Measurements from ENCODE around the gene BTG1. TPM values are rescaled to one million over a fixed set of nuclear protein-coding genes. Genes with fewer than 3 reads are reported as not detected.

Gene BTG1
- total and polyA plus RNA-seq, 4 donors, result 25.7 to 86.9 (median 63.6) TPM

DNA sequence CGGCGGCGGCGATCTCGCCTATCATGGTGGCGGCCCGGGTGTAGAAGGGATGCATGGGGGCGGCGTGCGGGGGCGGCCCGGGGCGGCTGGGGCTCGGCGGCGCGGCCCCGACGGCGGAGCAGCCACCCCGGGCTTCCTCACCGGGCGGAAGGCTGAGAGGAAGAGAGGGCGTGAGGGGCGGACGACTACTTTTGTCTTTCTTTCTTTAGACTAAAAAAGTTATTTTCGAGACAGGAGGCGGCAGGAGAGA lies 240 bp downstream of the BTG1 start:
- ATAC-seq (ENCODE audit: low FRiP score) (peak; percentile 30), DNase-seq (no peak)
- intact Hi-C loops (cut with DNase I), result loop anchor here (1.0 to 10.0 kb wide), 6 partner anchors 62 to 763 kb away; no protein-coding TSS in a partner anchor
- Histone ChIP-seq H3K36me3 (ENCODE audit: control insufficient read depth in 1 of 2, insufficient read depth in 2 of 2, low read length in 1 of 2) (no peaks in the 10 kb centered on the region), H3K4me3 (ENCODE audit: low read length in 2 of 2) (peak overlapping the region; percentile 98), H3K9me3 (ENCODE audit: control insufficient read depth, low read length) (no peaks in the 10 kb centered on the region), H3K4me1 (ENCODE audit: control insufficient read depth in 1 of 2, insufficient read depth in 2 of 2, low read length in 2 of 2) (no peaks in the 10 kb centered on the region), H3K27me3 (ENCODE audit: control insufficient read depth in 1 of 2, insufficient read depth in 2 of 2, low read length in 1 of 2) (no peaks in the 10 kb centered on the region), H3K27ac (ENCODE audit: low read depth in 1 of 2, low read length in 2 of 2) (peak overlapping the region; percentile 91 to 99)
- 1 to 2% methylated on average over 26 to 28 of the region's 28 CpGs for WGBS, 2 donors

DNA sequence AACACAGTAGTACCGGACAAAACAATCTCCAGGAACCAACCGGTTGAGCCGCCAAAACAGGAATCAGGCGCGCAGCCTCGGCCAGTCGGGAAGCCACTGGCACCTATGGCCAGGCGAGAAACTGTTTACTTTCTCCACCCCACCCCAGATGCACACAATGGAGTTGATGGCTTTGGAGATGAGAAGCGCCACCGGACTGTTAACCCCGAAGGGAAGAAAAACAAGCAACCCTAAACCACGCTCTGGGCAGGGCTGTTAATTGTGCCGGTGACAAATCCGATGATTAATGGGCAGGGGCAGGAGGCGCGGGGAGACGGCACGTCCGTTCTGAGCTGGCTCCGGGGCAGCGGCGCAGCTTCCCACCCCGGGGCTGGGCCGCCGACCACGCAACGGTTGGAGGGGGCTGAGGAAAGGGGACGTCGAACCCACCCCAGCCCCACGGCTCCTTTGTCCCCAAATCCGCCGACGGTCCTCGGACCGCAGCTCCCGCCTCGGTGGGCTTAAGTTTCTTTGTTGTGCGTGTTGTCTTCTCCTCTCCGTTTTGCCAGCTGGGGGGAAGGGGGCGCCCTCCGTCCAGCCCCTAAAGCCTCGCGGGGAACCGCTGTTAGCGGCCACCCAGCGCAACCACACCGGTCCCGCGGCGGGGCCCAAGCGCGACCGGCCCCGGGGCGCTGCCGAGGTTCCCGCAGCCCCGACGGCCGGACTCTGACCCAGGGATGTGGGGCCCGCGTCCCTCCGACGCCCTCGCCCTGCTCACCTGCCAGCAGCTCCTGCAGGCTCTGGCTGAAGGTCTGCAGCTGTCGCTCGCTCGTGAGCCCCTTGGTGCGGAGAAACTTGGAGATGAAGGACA lies 790 bp downstream of the BTG1 start:
- H3K27ac ChIP-seq (ENCODE audit: low read depth in 1 of 2, low read length in 2 of 2), result peak overlapping the region; percentile 91 to 99
- no peaks in the 10 kb centered on the region for H3K4me1 ChIP-seq (ENCODE audit: control insufficient read depth in 1 of 2, insufficient read depth in 2 of 2, low read length in 2 of 2)
- no peaks in the 10 kb centered on the region for H3K9me3 ChIP-seq (ENCODE audit: control insufficient read depth, low read length)
- intact Hi-C loops (cut with DNase I), result loop anchor here (1.0 to 10.0 kb wide), 9 partner anchors 62 to 763 kb away; no protein-coding TSS in a partner anchor
- DNase-seq (peak; percentile 82 to 86), ATAC-seq (ENCODE audit: low FRiP score) (peak; percentile 42)
- 0 to 1% methylated on average over 68 to 69 of the region's 69 CpGs for WGBS, 2 donors
- no peaks in the 10 kb centered on the region for H3K27me3 ChIP-seq (ENCODE audit: control insufficient read depth in 1 of 2, insufficient read depth in 2 of 2, low read length in 1 of 2)
- H3K36me3 ChIP-seq (ENCODE audit: control insufficient read depth in 1 of 2, insufficient read depth in 2 of 2, low read length in 1 of 2), result no peaks in the 10 kb centered on the region
- peak overlapping the region; percentile 98 for H3K4me3 ChIP-seq (ENCODE audit: low read length in 2 of 2)

DNA sequence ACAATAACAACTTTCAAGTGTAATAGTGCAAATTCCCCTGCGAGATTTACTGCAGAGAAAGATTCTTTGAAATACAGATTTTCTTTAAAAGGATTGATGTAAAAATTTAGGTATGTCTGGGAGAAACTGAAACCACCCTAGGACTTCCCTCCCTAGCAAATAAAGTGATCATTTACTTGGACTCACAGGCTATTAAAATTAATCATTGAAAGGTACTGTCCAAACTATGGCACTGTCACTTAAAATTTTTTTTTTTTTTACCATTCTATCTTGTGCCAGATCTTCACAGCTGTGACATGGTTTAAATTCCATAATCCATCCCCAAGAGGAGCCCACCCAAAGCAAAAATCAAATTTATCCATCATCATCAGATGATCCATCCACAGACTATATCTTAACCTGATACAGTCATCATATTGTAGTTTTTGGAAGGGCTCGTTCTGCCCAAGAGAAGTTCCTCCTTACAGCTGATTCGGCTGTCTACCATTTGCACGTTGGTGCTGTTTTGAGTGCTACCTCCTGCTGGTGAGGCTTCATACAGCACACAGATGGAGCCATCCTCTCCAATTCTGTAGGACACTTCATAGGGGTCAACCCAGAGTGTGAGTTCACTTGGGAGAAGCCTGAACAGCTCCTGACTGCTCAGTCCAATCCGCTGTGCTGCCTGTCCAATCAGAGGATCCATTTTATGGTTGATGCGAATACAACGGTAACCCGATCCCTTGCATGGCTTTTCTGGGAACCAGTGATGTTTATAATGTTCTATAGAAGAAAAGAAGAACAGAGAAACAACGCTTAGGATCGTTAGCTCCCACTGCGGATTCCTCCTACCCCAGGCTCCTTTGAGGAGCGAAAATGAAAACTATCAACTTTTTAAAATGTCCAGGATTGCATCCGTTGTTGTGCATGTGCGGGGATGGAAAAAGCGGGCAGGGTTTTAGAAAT lies 1.7 kb downstream of the BTG1 start:
- Histone ChIP-seq H3K4me1 (ENCODE audit: control insufficient read depth in 1 of 2, insufficient read depth in 2 of 2, low read length in 2 of 2) (no peaks in the 10 kb centered on the region), H3K9me3 (ENCODE audit: control insufficient read depth, low read length) (no peaks in the 10 kb centered on the region), H3K36me3 (ENCODE audit: control insufficient read depth in 1 of 2, insufficient read depth in 2 of 2, low read length in 1 of 2) (no peaks in the 10 kb centered on the region), H3K4me3 (ENCODE audit: low read length in 2 of 2) (peak overlapping the region; percentile 98), H3K27me3 (ENCODE audit: control insufficient read depth in 1 of 2, insufficient read depth in 2 of 2, low read length in 1 of 2) (no peaks in the 10 kb centered on the region), H3K27ac (ENCODE audit: low read depth in 1 of 2, low read length in 2 of 2) (peak overlapping the region in 1 of 2 donors; percentile 99)
- WGBS, 2 donors, result 1% methylated on average over 15 of the region's 15 CpGs
- intact Hi-C loops (cut with DNase I), result loop anchor here (5.0 to 10.0 kb wide), 7 partner anchors 82 to 762 kb away; no protein-coding TSS in a partner anchor
- DNase-seq (peak in 1 of 2 donors; percentile 75), ATAC-seq (ENCODE audit: low FRiP score) (peak; percentile 58)

DNA sequence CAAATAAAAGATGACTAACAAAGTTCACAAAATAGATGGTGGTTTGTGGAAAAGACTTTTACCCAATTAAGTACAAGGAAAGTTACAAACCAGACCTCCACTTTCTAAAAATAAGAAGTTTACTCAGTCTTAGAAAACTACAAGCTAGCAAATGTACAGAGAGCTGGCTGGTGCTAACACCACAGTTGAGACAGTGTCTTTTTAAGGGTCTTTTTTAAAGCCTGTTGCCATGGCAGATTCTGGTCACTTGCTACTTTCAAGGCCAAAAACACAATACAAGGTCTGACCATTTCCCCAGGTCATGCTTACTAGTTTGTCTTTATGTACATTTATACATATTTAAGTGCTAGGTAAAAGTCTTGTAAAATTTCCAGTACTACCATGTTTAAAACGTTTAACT lies 2.4 kb downstream of the BTG1 start:
- intact Hi-C loops (cut with DNase I), result loop anchor here (5.0 to 10.0 kb wide), 7 partner anchors 81 to 761 kb away; no protein-coding TSS in a partner anchor
- peak overlapping the region; percentile 98 for H3K4me3 ChIP-seq (ENCODE audit: low read length in 2 of 2)
- no peaks in the 10 kb centered on the region for H3K9me3 ChIP-seq (ENCODE audit: control insufficient read depth, low read length)
- no peaks in the 10 kb centered on the region for H3K36me3 ChIP-seq (ENCODE audit: control insufficient read depth in 1 of 2, insufficient read depth in 2 of 2, low read length in 1 of 2)
- no peak for DNase-seq
- ATAC-seq (ENCODE audit: low FRiP score), result no peak
- H3K27ac ChIP-seq (ENCODE audit: low read depth in 1 of 2, low read length in 2 of 2), result no peak overlapping the region
- H3K27me3 ChIP-seq (ENCODE audit: control insufficient read depth in 1 of 2, insufficient read depth in 2 of 2, low read length in 1 of 2), result no peaks in the 10 kb centered on the region
- no peaks in the 10 kb centered on the region for H3K4me1 ChIP-seq (ENCODE audit: control insufficient read depth in 1 of 2, insufficient read depth in 2 of 2, low read length in 2 of 2)
- WGBS, 2 donors, result 1 to 3% methylated on average over 1 of the region's 1 CpG

DNA sequence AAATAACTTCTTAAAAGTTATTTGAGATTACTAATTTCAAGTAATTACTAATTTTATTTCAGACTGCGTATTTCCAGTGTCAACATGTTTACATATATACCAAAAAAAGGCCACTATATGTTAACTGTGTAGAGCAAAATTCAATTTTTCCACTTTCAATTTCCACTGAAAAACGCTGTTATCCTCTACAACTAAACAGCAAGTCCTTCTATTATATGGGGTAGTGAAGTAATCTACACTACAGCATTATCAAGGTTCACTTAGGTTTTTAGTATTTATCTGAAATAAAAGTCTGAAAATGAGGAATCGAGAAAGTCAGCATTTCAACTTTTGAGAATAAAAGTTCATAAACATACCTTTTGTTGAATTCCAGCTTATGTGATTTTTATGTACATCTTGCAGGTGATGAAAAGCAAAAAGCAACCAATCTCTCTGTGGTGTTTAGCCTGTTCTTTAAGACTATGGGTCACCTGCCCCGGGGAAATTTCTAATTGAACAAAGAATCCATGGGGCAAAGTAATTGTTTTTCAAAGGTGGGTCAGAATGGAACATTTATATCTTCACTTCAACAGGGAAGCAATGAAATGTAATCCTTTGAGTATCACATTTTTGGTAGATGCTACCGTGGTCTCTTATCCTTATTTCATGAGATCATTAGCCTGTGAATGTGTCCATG lies 3.3 kb downstream of the BTG1 start:
- Histone ChIP-seq H3K9me3 (ENCODE audit: control insufficient read depth, low read length) (no peaks in the 10 kb centered on the region), H3K36me3 (ENCODE audit: control insufficient read depth in 1 of 2, insufficient read depth in 2 of 2, low read length in 1 of 2) (no peaks in the 10 kb centered on the region), H3K4me3 (ENCODE audit: low read length in 2 of 2) (peak overlapping the region; percentile 96 to 98), H3K27ac (ENCODE audit: low read depth in 1 of 2, low read length in 2 of 2) (no peak overlapping the region), H3K4me1 (ENCODE audit: control insufficient read depth in 1 of 2, insufficient read depth in 2 of 2, low read length in 2 of 2) (peaks cover 2 to 4% of the 10 kb centered on the region in 2 donors), H3K27me3 (ENCODE audit: control insufficient read depth in 1 of 2, insufficient read depth in 2 of 2, low read length in 1 of 2) (no peaks in the 10 kb centered on the region)
- ATAC-seq (ENCODE audit: low FRiP score) (no peak), DNase-seq (no peak)
- 28 to 31% methylated on average over 5 of the region's 5 CpGs for WGBS, 2 donors
- intact Hi-C loops (cut with DNase I), result loop anchor here (5.0 to 10.0 kb wide), 7 partner anchors 80 to 760 kb away; no protein-coding TSS in a partner anchor

DNA sequence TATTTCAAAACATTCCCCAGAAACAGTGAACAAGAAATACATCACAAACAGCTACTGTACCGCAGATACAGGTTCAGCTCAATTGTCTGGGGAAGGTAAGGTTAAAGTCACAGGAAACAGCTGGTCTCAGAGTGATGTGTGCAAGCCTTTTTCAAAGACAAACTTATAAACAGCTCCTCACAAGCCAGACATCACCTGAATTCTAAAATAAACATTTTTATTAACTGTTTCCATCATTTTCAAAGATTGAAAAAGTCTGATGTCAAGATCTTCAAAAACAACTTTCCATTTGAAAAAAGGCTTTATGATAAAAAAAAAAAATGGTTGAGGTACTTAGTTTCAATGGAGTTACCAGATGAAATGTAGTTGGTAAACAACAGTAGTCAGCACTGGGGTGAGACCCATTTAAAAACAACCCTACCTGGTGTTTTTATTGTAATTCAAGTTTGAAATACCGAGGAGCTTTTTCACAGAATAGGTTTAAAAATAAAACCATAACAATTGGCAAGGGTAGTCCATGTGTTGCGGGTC lies 4.0 kb downstream of the BTG1 start:
- intact Hi-C loops (cut with DNase I), result loop anchor here (5.0 to 10.0 kb wide), 7 partner anchors 79 to 759 kb away; no protein-coding TSS in a partner anchor
- ATAC-seq (ENCODE audit: low FRiP score) (no peak), DNase-seq (no peak)
- peak overlapping the region; percentile 96 to 98 for H3K4me3 ChIP-seq (ENCODE audit: low read length in 2 of 2)
- H3K36me3 ChIP-seq (ENCODE audit: control insufficient read depth in 1 of 2, insufficient read depth in 2 of 2, low read length in 1 of 2), result no peaks in the 10 kb centered on the region
- H3K9me3 ChIP-seq (ENCODE audit: control insufficient read depth, low read length), result no peaks in the 10 kb centered on the region
- H3K27ac ChIP-seq (ENCODE audit: low read depth in 1 of 2, low read length in 2 of 2), result no peak overlapping the region
- no peaks in the 10 kb centered on the region for H3K27me3 ChIP-seq (ENCODE audit: control insufficient read depth in 1 of 2, insufficient read depth in 2 of 2, low read length in 1 of 2)
- H3K4me1 ChIP-seq (ENCODE audit: control insufficient read depth in 1 of 2, insufficient read depth in 2 of 2, low read length in 2 of 2), result peaks cover 2 to 11% of the 10 kb centered on the region in 2 donors
- 4 to 8% methylated on average over 3 of the region's 3 CpGs for WGBS, 2 donors

DNA sequence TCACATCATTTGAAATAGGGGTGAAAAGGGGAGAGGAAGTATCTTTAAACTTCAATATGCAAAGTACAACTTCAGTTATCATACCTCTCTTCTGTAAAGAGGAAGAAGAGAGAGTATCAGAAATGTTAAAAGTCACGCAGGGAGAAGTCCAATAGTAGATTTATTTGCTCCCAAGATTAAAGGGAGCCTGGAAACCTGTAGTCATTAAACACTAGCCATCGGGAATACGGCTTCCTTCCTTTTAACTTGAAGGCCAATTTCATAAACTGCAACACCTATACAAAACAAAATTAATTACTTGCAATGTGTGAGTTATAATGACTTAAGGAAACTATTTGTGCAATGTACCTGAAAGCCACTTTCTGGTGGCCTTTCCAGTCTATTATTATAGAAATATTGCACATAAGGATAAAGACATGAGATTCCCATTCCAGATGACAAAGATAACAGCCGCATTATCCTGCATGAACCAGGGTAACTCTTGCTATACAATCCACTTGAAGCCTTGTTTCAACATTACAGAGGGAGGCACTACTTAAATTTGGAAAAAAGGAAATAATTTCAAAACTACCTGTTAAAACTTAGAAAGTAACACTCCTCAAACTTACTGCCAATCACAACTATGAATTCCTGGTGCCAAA lies 4.6 kb downstream of the BTG1 start:
- Histone ChIP-seq H3K27ac (ENCODE audit: low read depth in 1 of 2, low read length in 2 of 2) (no peak overlapping the region), H3K36me3 (ENCODE audit: control insufficient read depth in 1 of 2, insufficient read depth in 2 of 2, low read length in 1 of 2) (no peaks in the 10 kb centered on the region), H3K4me1 (ENCODE audit: control insufficient read depth in 1 of 2, insufficient read depth in 2 of 2, low read length in 2 of 2) (peaks cover 2 to 11% of the 10 kb centered on the region in 2 donors), H3K4me3 (ENCODE audit: low read length in 2 of 2) (peak overlapping the region; percentile 96 to 98), H3K27me3 (ENCODE audit: control insufficient read depth in 1 of 2, insufficient read depth in 2 of 2, low read length in 1 of 2) (no peaks in the 10 kb centered on the region), H3K9me3 (ENCODE audit: control insufficient read depth, low read length) (no peaks in the 10 kb centered on the region)
- DNase-seq, result no peak
- intact Hi-C loops (cut with DNase I), result loop anchor here (5.0 to 10.0 kb wide), 7 partner anchors 79 to 759 kb away; no protein-coding TSS in a partner anchor
- WGBS, 2 donors, result 23 to 30% methylated on average over 4 of the region's 4 CpGs
- no peak for ATAC-seq (ENCODE audit: low FRiP score)

Data from aorta (tissue), 5 donors.